DMS 273 (cell line): ENCODE measurements around the gene DCDC2C.
A peak's percentile ranks its signal among the peaks of the same experiment; 100 is the strongest.
"Not testable (repeated sequence)": the region's sequence is repeated elsewhere in the genome, so short reads cannot be mapped to it uniquely, and the experiment has no call there.

Source experiments
- DNase-seq: peaks from one replicate; lab custom pipeline; 2025; ENCODE audit not compliant: unreplicated experiment; lab: John Stamatoyannopoulos, UW

Gene DCDC2C

DNA sequence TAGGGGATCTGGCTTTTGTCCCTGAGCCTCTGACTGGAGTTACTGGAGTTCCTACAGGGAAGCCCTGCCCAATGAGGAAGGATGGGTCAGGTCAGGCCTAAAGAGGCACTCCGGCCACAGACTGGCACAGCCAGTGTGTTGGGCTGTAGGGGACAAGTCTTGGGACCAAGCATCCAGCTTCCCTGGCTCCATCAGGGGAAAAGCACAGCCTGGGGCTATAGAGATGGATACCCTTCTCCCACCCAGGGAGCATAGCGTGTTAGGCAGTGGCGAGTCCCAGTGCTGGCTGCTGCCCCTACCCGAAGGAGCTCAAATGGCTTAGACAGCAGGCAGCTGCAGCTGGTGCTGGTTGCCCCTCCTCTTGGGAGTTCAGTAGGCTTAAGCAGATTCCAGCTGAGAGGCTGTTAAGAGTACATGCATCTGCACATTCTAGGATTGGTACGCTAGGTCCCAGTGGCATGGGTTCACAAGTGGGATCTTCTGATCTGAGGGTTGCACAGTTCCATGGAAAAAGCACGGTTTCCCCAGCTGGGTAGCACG lies 111.4 kb downstream of the DCDC2C start:
- no peak for DNase-seq

DNA sequence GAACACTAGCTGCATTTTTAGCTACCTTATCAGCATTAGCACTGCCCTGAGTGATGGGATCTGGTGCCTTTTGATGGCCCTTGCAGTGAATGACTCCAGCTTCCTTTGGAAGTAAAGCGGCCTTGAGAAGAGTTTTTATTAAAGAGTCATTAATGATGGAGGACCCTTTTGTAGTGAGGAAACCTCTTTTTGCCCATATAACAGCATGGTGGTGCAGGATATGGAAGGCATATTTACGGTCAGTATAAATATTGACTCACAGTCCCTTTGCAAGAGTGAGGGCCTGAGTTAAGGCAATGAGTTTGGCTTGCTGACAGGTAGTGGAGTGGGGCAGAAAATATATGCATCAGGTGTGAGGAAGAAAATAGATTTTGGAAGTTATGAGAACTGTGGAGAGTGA lies 113.8 kb downstream of the DCDC2C start:
- DNase-seq = not testable (repeated sequence)

DNA sequence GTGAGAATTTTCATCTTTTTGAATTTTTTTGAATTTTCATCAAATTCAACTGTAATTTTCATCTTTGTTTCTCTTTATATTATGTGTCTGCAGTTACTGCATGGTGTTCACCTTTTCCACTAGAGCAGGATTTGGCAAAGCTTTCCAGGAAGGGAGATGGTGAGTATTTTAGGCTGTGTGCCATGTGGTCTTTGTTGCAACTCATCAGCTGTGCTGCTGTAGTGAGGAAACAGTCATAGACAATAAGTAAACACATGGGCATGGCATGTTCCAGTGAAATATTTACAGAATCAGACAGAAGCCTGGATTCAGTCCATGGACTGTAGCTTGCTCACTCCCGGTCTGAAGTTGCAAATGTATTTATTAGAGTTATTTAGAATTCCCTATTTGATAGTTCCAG lies 120.4 kb downstream of the DCDC2C start:
- DNase-seq = no peak

DNA sequence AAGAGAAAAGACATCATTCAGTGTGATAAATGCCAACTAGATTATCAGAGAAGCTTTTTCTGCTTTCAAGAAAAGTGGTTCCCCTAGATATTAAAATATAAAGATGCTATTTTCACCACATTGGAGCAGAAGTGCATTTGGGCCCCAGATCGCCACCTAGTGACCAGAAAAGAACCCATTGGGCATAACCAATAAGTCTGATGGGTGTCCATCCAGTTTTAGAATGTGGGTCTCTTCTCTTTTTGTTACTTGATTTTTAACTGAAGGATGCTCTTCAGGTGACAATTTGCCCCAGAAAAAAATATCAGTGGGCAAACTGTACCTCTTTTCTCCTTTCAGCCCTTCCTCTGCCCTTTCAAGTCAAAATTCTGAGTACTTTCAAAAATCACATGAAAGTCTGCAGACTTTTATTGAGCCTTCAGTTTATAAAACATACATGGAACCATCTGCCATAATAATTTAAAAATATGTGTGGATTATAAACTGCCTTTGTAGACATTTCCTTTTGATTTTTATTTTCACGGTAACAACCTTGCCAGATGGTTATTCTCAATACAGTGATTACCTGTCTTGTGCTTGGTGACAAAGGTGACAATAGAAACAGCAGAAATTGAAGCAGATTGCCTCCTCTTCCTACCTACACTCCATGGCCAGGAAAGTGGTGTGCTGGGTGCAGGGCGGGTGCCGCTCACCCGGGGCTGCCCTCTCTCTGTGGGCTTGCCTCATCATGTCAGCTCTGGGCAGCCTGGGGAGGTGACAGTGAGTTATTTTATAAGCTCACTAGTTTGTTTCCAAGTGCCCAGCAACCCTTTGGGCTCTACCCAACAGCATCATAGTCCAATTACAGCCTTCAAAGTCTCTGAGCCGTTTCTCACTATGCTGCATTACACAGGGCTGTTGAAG lies 124.5 kb downstream of the DCDC2C start:
- peak; percentile 52 for DNase-seq

DNA sequence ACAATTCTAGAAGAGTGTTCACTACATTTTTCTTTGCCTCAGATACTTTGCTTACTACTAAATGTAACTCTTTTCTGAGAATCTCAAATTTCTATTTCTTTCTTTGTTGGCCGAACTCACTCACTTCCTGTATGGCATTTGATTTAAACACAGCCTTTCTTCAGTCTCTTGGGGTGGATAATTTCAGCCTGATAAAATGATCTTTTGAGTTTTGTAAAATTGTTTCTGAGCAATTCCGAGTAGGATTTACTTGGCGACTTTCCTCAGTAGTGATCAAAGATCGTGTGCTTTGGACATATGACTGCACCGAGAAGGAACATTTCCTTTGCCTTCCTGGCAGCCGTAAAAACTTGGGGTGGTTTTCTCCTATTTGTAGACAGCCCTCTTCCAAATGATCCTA lies 127.4 kb downstream of the DCDC2C start:
- DNase-seq = no peak

DNA sequence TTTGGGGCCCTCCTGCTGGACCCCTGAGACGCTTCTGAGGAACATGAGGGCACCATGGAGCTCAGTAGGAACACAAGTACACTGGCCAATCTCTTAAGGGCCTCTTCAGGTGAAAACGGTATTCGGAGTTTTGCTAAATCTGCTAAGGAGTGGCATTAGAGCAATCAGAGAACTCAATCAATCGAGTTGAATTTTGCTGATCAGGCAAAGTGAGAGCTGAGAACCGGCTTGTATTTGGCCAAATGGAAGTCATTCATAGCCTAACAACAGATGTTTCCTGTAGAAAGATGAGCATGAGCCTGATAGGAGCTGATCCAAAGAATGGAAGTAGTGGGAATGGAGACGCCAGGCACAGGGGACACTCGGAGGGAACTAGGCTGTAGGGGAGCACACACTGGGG lies 133.7 kb downstream of the DCDC2C start:
- no peak for DNase-seq

DNA sequence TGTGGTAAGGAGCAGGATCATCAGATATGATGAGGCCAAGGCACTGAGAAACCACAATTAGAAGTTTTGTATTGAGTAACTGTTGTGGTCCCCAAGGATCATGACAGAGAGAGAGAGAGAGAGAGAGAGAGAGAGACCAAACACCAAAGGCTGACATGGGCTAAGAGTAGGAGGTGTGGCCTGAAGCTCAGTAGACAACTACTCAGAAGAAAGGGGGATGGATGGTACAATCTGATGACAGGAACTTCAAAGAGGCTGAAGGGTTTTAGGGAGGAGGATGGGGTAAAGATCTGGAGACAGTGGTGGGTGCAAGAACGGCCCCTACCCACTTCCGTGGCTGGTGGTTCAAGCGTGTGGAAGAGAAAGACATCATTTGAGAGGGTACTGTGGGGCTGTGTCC lies 135.0 kb downstream of the DCDC2C start:
- no peak for DNase-seq

DNA sequence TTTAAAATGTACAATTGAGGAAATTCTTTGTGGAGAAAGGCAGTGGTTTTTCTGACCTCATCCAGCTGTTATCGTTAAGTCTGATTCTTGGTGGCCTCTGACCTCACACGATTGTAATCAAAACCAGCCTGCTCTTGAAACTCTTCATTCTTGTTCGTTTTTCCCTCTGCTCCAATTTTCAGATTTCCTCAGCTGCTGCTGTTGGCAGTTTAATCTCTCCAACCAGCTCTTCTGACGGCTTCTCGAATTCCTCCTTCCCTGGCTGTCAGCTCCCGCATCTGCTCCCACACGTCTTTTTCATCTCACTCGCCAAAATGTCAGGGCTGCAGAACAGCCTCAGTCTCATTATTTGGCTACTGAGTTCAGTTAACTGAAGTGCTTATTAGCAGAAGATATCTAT lies 136.1 kb downstream of the DCDC2C start:
- no peak for DNase-seq

DNA sequence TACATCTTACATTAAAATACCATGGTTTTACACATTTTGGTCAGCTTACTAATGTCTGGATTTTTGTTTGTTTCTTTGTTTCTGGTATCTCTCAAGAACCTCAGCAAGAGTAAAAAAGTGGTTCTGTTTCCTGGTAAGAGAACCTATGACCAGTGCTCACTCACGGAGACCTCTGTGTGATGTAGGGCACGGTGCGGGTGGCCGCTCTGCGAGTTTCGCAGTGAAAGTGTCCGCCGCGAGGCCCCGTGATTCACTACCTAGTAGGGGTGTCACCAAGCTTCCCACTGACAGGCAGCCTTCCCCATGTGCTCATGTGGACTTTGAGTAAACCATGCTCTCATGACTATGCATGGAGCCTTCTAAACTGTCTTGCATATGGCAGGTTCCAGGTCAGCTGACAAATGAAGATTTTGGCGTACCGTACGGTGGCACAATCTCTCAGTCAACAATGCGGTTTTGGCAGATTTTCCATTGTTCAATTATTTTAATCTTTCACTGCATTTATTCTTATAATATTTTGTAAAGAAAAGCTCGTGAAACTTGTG lies 137.3 kb downstream of the DCDC2C start:
- no peak for DNase-seq

DNA sequence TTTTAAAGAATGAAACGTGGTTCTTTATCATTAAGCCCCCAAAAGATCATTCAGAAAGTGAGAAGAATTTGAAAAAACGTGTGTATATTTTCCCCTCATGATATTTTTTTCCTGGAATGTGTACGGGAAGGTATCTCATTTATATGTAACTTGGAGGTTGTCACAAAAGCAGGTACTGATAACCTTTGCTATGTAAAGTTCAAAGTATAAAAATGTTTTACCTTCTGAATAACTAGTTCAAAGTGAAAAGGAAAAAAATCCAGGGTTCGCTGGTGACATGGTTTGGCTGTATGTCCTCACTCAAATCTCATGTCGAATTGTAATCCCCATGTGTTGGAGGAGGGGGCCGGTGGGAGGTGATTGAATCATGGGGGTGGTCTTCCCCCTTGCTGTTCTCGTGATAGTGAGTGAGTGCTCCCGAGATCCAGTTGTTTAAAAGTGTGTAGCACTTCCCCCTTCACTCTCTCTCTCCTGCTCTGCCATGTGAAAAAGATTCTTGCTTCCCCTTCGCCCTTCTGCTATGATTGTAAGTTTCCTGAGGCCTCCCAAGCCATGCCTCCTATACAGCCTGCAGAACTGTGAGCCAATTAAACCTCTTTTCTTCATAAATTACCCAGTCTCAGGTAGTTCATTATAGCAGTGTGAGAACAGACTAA lies 144.2 kb downstream of the DCDC2C start:
- no peak for DNase-seq

DNA sequence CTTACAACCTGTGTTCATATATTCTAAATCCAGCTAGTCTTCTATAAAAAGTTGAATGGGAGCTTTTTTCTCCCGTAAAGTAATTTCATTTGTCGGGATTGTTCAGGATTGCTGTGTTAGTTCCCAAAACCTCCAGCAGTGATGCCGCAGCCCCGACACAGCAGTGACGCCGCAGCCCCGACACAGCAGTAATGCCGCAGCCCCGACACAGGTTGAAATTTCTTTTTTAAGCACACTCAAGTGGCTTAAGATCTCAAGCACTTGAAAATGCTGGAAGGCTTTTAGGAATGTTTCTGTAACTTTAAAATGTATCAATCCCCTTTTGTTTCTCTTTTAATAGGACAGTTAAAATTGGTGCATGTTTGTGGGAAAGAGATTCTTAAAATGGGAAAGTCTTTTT lies 145.4 kb downstream of the DCDC2C start:
- DNase-seq = no peak

DNA sequence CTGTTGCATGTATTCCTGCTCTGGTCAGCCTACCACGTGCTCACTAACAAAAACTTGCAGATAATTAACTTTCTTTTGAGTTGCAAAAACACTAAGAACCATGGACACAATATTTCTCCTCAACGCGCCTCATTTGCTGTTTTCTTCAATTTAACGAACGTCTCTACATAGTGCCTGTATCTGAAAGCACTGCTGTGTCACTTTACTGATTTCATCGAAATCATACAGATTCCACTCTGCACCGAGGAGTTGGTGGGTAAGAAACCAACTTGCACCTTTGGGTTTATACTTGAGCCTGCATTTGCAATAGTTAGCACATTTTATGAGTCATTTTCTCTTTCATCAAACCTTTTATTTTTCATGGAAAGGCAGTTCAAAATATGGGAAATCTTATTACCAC lies 145.8 kb downstream of the DCDC2C start:
- DNase-seq = no peak

DNA sequence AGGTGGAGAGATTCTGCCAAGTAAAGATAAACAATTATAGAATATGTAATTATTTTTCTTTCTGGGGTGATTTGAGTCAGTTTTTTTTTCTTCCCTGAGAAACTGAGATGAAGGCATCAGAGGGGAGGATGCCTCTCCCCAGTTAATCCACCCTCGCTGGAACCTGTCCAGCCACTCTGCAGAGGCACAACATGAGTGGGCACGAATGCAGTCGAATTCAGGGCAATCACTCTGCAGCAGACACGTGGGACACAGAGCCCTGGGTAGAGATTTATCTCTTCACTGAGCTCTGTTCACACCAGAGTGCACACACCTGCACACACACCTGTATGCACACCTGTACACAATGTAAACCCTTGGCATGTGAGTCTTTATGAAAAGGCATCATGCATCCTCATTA lies 154.2 kb downstream of the DCDC2C start:
- DNase-seq = no peak

DNA sequence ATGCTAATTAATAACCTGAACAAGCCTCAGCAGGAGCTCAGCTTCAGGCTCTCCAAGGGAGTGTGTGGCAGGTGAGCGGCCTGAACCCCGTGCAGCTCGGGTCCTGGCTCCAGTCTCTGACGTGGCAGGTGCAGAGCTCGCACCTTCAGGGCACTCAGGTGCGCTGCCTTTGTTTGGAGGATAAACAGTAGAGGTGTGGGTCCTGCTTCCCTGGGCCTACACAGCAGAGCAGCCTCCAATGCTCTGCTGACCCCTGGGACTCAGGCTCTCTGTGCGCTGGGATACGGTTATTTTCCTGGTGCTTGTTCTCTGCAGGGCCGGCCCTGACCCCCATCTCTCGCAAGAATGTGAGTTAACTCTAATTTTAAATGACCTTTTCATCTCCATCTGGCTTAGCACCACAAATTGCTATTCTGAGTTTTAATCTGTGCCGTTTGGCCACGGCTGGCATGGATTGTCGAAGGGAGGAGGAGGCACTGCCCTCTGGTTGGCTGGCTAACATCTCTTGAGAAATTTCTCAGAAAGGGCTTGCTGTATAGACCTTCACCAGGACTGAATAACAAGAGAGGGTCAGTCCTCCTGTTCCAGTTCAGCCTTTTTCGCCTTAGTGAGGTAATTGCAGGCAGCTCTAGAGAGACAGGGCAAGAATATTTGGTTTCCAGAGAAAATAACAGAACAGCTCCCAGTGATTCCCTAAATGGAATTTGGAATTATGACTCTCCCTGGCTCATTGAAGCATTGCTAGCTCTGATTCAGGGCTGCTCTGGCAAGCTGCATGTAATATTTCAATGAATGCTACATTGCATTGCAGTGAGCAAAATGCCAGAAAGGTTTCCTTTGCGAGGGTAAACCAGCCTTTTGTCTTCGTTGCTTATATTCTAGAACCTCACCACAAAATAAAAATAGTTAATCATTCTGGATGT lies 161.8 kb downstream of the DCDC2C start:
- DNase-seq = no peak

DNA sequence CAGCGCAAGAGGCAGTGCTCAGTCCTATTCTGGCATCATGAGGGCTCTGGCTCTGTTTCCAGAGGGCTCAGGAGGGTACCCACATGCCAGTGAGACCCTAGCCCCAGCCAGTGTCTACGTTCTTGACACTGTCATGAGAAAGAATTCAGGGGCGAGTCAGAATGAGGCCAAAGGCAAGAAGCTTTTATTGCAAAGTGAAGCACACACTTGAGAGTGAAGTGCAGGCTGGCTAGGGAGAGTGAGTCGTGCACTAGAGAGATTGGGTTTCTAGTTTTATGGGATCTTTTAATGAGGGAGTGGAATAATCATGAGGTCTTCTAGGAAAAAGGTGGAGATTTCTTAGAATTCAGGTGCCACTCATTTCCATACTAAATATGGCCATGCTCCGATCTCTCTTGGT lies 164.1 kb downstream of the DCDC2C start:
- no peak for DNase-seq

DNA sequence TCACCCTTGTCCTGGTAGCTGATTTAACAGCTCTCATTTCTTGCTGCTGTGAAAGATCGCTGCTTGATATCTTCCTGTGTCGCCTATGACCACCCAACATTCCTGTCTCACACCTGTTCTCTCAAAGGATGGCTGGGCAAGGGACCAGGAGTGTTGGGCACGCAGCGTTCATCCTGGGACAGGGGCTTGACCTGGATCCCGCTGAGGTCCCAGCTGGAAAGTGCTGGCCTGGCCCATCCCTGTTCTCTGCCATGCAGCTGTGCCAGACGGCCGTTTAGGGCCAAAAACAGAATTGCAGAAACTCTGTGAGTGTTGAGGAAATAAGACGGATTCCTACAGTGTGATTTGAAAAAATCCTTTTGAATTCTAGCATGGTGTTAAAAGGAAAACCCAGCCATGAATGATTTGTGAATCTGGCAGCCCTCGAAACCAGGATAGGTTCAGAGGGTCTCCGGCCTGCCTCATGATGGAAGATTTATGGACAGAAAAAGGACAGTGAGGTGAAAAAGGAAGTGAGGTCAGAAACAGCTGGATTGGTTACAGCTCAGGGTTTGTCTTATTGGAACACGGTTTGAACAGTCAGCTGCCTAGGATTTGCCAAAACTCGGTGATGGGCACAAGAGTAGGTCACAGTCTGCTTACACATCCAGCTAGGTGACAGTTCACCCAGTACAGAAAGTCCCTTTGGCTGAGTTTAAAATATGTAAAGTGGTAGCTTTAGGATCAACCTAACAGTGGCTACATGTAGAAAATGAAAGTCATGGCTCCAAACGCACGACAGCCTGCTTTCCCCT lies 164.8 kb downstream of the DCDC2C start:
- DNase-seq = no peak

DNA sequence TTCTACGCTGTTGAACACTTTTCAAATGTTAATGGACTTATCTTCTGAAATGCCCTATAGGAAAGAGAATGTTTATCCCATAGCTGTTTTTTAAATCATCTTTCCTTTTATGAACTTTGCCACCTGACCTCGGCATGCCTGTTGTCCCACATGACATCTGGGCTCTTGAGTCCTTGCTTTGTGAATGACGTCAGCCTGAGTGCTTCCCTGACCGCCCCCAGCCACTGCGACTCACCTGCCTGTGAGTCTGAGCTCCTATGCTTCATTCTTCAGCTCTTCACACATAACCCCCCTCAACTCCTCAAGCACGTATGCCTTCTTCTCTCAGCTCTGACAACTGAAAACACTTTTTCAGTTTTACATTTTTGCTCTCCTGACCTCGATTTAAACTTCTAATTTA lies 166.8 kb downstream of the DCDC2C start:
- DNase-seq = no peak

DNA sequence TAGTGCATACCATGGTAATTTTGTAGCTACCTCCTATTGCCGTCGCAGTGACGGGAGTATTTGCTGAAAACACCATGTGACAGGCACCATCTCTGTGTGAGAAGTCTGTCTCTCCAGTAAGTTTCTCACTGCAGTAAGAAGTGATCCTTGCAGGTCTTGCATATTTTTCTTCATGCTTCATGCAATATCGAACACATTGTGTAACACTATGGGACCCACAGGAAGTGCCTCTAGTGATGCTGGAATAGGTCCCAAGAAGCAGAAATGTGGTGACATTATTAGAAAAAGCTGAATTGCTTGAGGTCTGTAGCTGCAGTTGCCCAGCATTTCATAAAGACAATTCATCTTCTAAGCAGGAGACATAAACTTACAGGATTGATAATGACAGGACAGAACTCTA lies 167.6 kb downstream of the DCDC2C start:
- no peak for DNase-seq

DNA sequence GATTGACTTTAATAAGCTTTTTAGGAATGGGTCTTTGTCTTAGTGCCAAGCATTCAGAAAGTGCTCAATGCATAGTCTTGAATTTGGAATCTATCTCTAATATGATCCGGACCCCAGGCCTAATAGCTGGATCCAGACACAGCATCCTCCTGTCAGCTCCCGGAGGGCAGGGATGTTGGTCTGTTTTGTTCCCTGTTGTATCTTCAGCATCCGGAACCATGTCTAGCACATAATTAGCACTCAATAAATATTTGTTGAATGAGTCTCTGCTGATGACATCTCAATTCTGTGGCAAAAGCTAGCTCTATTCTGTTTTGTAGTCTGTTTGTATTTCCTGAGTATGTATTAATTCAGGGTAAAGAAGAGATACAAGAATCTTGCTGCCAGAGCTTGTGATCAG lies 169.1 kb downstream of the DCDC2C start:
- no peak for DNase-seq

DNA sequence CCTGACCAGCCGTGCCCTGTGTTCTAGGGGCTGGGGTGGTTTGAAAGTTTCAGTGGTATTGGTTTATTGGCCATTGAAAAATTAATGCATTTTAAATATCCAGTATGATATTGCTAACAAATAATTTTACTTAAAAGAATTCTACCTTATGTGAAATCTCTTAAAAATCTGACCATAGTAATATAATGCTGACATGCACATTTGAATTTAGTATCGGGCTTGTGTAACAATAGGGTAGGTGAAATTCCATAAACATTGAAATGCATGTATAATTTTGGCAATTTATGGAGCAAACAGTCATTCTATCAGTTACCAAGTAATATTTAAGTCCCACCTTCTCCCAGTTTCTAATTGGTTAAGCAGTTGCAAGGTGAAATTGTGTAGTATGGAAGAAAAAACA lies 170.5 kb downstream of the DCDC2C start:
- no peak for DNase-seq
